Common myeloid progenitor, CD34-positive (primary cell): ENCODE results near the gene LAMA5.

Source experiments
- CTCF ChIA-PET: fragments of 350-600 bp; sonication (Branson Sonifier 250); formaldehyde crosslinking; loops from one replicate; lab custom pipeline; 2021; ENCODE audit warnings: antibody characterized with exemption; lab: Charles Lee
- POLR2A ChIA-PET: fragments of 350-600 bp; sonication (Branson Sonifier 250); formaldehyde crosslinking; loops from one replicate; lab custom pipeline; 2021; ENCODE audit warnings: antibody characterized with exemption; lab: Charles Lee
- DNase-seq, 3 donors: peaks; one replicate each; pipeline versions ENCODE4 v3.0.0 to v3.0.0-alpha.2; 2013
- H3K27ac ChIP-seq, 2 experiments: 1 replicate in 1 of 2; 2 replicates in 1 of 2; pipeline ENCODE4 v1.7.0; 2013; ENCODE audit warnings: inconsistent platforms in 2 of 2, low read length in 2 of 2, mild to moderate bottlenecking in 2 of 2, low read depth in 1 of 2, moderate library complexity in 1 of 2; ENCODE audit not compliant: severe bottlenecking in 2 of 2, insufficient read depth in 1 of 2, poor library complexity in 1 of 2
- H3K27me3 ChIP-seq, 5 experiments: replicated peaks in 2 of 5; 1 replicate in 3 of 5; 2 replicates in 2 of 5; pipeline versions ENCODE4 v1.6.1 to v1.7.0; 2013; ENCODE audit warnings: low read length in 4 of 5, mild to moderate bottlenecking in 2 of 5, moderate library complexity in 2 of 5, inconsistent platforms in 1 of 5; ENCODE audit not compliant: insufficient read depth in 5 of 5, control insufficient read depth in 4 of 5
- H3K36me3 ChIP-seq, 4 experiments: 1 replicate in 2 of 4; 2 replicates in 2 of 4; pipeline versions ENCODE4 v1.6.1 to v1.7.0; 2013; ENCODE audit warnings: low read length in 3 of 4, control low read depth in 1 of 4, mild to moderate bottlenecking in 1 of 4; ENCODE audit not compliant: control insufficient read depth in 4 of 4, insufficient read depth in 4 of 4
- H3K4me1 ChIP-seq, 4 experiments: 1 replicate in 3 of 4; 2 replicates in 1 of 4; pipeline versions ENCODE4 v1.6.1 to v1.7.1; 2013; ENCODE audit warnings: low read length in 3 of 4, mild to moderate bottlenecking in 3 of 4, control low read depth in 1 of 4, inconsistent platforms in 1 of 4, moderate library complexity in 1 of 4; ENCODE audit not compliant: control insufficient read depth in 4 of 4, insufficient read depth in 4 of 4; ENCODE audit errors: control extremely low read depth in 1 of 4
- H3K4me3 ChIP-seq, 7 experiments: 1 replicate in 4 of 7; 2 replicates in 3 of 7; pipeline versions ENCODE4 v1.5.1 to v1.7.0; 2013; ENCODE audit warnings: mild to moderate bottlenecking in 7 of 7, low read length in 6 of 7, moderate library complexity in 6 of 7, inconsistent platforms in 2 of 7, low read depth in 2 of 7, control low read depth in 1 of 7; ENCODE audit not compliant: insufficient read depth in 4 of 7, control insufficient read depth in 1 of 7; ENCODE audit errors: extremely low read depth in 1 of 7
- H3K9me3 ChIP-seq, 5 experiments: 1 replicate in 4 of 5; 2 replicates in 1 of 5; pipeline versions ENCODE4 v1.6.1 to v1.7.1; 2013; ENCODE audit warnings: low read length in 4 of 5, mild to moderate bottlenecking in 2 of 5, inconsistent platforms in 1 of 5, low read depth in 1 of 5, moderate library complexity in 1 of 5; ENCODE audit not compliant: control insufficient read depth in 4 of 5, insufficient read depth in 2 of 5; ENCODE audit errors: control extremely low read depth in 1 of 5
- WGBS: methylation state at CpG from one replicate; pipeline ENCODE4 v1.1.5; 2013; ENCODE audit not compliant: insufficient coverage; 5-methylcytosine and 5-hydroxymethylcytosine counted together

LAMA5 gene

GRCh38 chr20:62297449-62298227, 69.5 kb downstream of the LAMA5 start:
- no peaks in the 10 kb centered on the region for H3K27me3 ChIP-seq
- whole genome bisulfite sequencing = 95% methylated on average over 29 of the region's 29 CpGs
- ChIA-PET CTCF (interaction anchor here (1.6 to 1.9 kb wide), 2 partner anchors 9 to 85 kb away, joined by 6 read pairs; no protein-coding TSS in a partner anchor), POLR2A (no interaction called here)
- H3K4me1 ChIP-seq = peaks cover 0 to 5% (median 3%) of the 10 kb centered on the region in 4 experiments
- DNase-seq = no peak
- no peak overlapping the region for H3K4me3 ChIP-seq
- H3K9me3 ChIP-seq = no peaks in the 10 kb centered on the region
- peaks cover 0 to 38% (median 16%) of the 10 kb centered on the region in 4 experiments for H3K36me3 ChIP-seq
- H3K27ac ChIP-seq = no peak overlapping the region

- WGBS = 95% methylated on average over 28 of the region's 30 CpGs
- H3K36me3 ChIP-seq = peaks cover 0 to 41% (median 19%) of the 10 kb centered on the region in 4 experiments
- no peak overlapping the region for H3K4me3 ChIP-seq
- no peak for DNase-seq
- H3K4me1 ChIP-seq = peaks cover 0 to 1% (median 0%) of the 10 kb centered on the region in 4 experiments
- POLR2A ChIA-PET = no interaction called here
- H3K9me3 ChIP-seq = no peaks in the 10 kb centered on the region
- CTCF ChIA-PET = interaction anchor here (0.8 to 1.9 kb wide), 4 partner anchors 10 to 86 kb away, joined by 3 to 8 read pairs (median 6); no protein-coding TSS in a partner anchor
- no peak overlapping the region for H3K27ac ChIP-seq
- H3K27me3 ChIP-seq = no peaks in the 10 kb centered on the region
Observed at GRCh38 chr20:62296724-62297448, 70.2 kb downstream of the LAMA5 start.

DNA sequence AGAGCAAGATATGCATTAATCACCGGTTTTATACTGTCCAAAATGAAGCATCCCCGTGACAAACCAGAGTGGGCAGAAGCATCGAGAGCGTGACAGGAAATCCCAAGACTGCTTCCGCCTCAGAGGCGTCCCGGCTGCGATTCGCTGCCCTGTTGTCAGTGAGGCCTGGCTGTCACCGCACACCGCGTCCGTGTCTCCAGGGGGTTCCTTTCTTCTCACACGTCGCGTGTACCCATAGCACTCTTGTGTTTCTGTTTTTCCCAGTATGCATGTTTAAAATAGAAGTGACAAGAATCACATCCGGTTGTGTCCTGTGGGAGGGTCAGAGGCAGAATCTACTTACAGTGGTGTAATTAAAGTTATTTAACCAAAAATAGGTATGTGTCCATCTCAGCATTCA, 72.6 kb downstream of the LAMA5 start:
- H3K4me3 ChIP-seq = no peak overlapping the region
- H3K27me3 ChIP-seq = no peaks in the 10 kb centered on the region
- H3K4me1 ChIP-seq = no peaks in the 10 kb centered on the region
- H3K36me3 ChIP-seq = peaks cover 3 to 57% (median 25%) of the 10 kb centered on the region in 4 experiments
- H3K9me3 ChIP-seq = no peaks in the 10 kb centered on the region
- ChIA-PET CTCF (no interaction called here), POLR2A (no interaction called here)
- 96% methylated on average over 14 of the region's 17 CpGs for WGBS
- DNase-seq = no peak
- H3K27ac ChIP-seq = no peak overlapping the region

- H3K36me3 ChIP-seq = peaks cover 3 to 61% (median 30%) of the 10 kb centered on the region in 4 experiments
- CTCF ChIA-PET = no interaction called here
- no peaks in the 10 kb centered on the region for H3K4me1 ChIP-seq
- H3K4me3 ChIP-seq = no peak overlapping the region
- POLR2A ChIA-PET = no interaction called here
- 93% methylated on average over 9 of the region's 9 CpGs for WGBS
- no peaks in the 10 kb centered on the region for H3K9me3 ChIP-seq
- H3K27me3 ChIP-seq = no peaks in the 10 kb centered on the region
- no peak for DNase-seq
- no peak overlapping the region for H3K27ac ChIP-seq
Observed at GRCh38 chr20:62293946-62294345, 73.2 kb downstream of the LAMA5 start.

DNA sequence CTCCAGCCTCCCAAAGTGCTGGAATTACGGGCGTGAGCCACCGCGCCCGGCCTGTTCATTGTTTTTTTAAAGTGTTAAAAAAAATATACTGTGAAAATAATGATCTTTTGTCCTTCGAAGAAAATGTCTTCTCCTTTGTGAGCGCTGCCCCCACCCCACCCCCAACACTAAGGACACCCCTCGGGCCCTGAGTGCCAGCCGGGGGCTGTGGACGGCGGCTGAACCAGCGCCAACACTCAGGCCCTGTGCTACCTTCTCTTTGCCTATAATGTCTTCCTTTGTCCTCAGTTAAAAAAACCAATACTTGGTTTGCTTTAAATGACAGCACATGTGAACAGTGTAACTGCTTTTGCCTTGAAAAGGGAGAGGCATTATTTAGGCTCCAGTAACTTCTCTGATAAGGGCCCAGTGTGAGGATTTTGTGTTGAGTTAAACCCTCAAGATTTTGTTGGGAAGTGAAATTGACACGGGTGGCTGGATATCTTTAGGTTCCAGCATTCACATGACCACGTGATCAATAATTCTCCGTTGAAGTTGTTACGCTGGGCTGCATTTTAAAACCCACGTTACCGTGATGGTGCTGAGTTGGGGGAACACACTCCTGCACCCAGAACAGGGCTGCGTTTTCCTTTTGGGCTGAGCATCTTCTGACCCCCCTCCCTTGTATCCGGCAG, 73.9 kb downstream of the LAMA5 start:
- no peak overlapping the region for H3K4me3 ChIP-seq
- no peaks in the 10 kb centered on the region for H3K4me1 ChIP-seq
- 98% methylated on average over 13 of the region's 20 CpGs for WGBS
- no peaks in the 10 kb centered on the region for H3K27me3 ChIP-seq
- peaks cover 3 to 62% (median 31%) of the 10 kb centered on the region in 4 experiments for H3K36me3 ChIP-seq
- H3K27ac ChIP-seq = no peak overlapping the region
- H3K9me3 ChIP-seq = no peaks in the 10 kb centered on the region
- CTCF ChIA-PET = no interaction called here
- DNase-seq = no peak
- POLR2A ChIA-PET = no interaction called here

DNA sequence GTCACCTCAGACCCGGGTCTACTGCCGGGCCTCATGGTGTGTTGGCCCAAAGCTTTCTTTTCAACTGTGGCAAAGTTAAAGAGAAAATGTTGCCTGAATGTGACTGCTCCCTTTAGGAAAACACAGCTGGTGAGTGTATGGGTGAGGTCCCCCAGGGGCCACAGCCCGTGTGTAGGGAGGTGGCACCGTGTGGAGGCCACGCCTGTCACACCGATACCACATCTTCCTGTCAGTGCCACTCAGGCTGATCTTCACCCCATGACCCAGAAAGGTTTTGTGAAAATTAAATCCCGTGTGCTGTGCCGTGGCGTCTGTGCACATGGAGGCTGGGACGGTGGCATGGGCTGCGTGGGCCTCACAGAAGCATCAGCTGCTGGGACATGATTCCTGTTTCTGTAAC, 75.0 kb downstream of the LAMA5 start:
- ChIA-PET CTCF (interaction anchor here (0.6 to 1.1 kb wide), 2 partner anchors 9 to 491 kb away, joined by 3 read pairs; no protein-coding TSS in a partner anchor), POLR2A (no interaction called here)

More for the DNA sequence above, 75.0 kb downstream of the LAMA5 start:
- DNase-seq = no peak
- H3K36me3 ChIP-seq = peaks cover 3 to 59% (median 31%) of the 10 kb centered on the region in 4 experiments
- H3K9me3 ChIP-seq = no peaks in the 10 kb centered on the region
- no peaks in the 10 kb centered on the region for H3K4me1 ChIP-seq
- H3K4me3 ChIP-seq = no peak overlapping the region
- no peaks in the 10 kb centered on the region for H3K27me3 ChIP-seq
- 86% methylated on average over 6 of the region's 11 CpGs for WGBS
- H3K27ac ChIP-seq = no peak overlapping the region
